ENCODE results near the gene MMP24. TPM values are rescaled to one million over a fixed set of nuclear protein-coding genes. Genes with fewer than 3 reads are reported as not detected.

Gene MMP24
- total RNA-seq, 1 experiment from 2014 or later, result 7.1 TPM

- DNase-seq (ENCODE audit: low read depth, low spot score) (no peak), ATAC-seq (no peak)
- Histone ChIP-seq H3K36me3 (ENCODE audit: control insufficient read depth, insufficient read depth, low read length) (no peaks in the 10 kb centered on the region), H3K27me3 (ENCODE audit: control insufficient read depth, insufficient read depth, low read length) (no peaks in the 10 kb centered on the region), H3K4me3 (ENCODE audit: low read depth in 2 of 2, low read length in 2 of 2) (no peak overlapping the region), H3K9me3 (ENCODE audit: control insufficient read depth, insufficient read depth, low read depth, low read length) (no peaks in the 10 kb centered on the region), H3K4me1 (ENCODE audit: control insufficient read depth, insufficient read depth, low read length) (no peaks in the 10 kb centered on the region), H3K27ac (ENCODE audit: low read length) (no peak overlapping the region)
- CTCF ChIA-PET, result no interaction called here
- in situ Hi-C loops (cut with HindIII; ENCODE audit: low pct_unique_long_range_greater_than_20kb, low sequenced_read_pairs) (no loop called here), intact Hi-C loops (cut with micrococcal nuclease; ENCODE audit: unreplicated experiment) (no loop called here)
- POLR2A ChIA-PET, result interaction anchor here (0.7 kb wide), 1 partner anchor 45 kb away, joined by 5 read pairs; no protein-coding TSS in a partner anchor
- TF ChIP-seq, protein P1, sequence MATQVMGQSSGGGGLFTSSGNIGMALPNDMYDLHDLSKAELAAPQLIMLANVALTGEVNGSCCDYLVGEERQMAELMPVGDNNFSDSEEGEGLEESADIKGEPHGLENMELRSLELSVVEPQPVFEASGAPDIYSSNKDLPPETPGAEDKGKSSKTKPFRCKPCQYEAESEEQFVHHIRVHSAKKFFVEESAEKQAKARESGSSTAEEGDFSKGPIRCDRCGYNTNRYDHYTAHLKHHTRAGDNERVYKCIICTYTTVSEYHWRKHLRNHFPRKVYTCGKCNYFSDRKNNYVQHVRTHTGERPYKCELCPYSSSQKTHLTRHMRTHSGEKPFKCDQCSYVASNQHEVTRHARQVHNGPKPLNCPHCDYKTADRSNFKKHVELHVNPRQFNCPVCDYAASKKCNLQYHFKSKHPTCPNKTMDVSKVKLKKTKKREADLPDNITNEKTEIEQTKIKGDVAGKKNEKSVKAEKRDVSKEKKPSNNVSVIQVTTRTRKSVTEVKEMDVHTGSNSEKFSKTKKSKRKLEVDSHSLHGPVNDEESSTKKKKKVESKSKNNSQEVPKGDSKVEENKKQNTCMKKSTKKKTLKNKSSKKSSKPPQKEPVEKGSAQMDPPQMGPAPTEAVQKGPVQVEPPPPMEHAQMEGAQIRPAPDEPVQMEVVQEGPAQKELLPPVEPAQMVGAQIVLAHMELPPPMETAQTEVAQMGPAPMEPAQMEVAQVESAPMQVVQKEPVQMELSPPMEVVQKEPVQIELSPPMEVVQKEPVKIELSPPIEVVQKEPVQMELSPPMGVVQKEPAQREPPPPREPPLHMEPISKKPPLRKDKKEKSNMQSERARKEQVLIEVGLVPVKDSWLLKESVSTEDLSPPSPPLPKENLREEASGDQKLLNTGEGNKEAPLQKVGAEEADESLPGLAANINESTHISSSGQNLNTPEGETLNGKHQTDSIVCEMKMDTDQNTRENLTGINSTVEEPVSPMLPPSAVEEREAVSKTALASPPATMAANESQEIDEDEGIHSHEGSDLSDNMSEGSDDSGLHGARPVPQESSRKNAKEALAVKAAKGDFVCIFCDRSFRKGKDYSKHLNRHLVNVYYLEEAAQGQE (IDR thresholded peaks at IDR 0.05; ENCODE audit: insufficient read depth in 1 of 2, low read depth in 2 of 2, low read length in 1 of 2), result no peak
- TF ChIP-seq POLR2AphosphoS5 (IDR thresholded peaks at IDR 0.05; ENCODE audit: low read depth, low read length), result no peak
- TF ChIP-seq, protein P2, sequence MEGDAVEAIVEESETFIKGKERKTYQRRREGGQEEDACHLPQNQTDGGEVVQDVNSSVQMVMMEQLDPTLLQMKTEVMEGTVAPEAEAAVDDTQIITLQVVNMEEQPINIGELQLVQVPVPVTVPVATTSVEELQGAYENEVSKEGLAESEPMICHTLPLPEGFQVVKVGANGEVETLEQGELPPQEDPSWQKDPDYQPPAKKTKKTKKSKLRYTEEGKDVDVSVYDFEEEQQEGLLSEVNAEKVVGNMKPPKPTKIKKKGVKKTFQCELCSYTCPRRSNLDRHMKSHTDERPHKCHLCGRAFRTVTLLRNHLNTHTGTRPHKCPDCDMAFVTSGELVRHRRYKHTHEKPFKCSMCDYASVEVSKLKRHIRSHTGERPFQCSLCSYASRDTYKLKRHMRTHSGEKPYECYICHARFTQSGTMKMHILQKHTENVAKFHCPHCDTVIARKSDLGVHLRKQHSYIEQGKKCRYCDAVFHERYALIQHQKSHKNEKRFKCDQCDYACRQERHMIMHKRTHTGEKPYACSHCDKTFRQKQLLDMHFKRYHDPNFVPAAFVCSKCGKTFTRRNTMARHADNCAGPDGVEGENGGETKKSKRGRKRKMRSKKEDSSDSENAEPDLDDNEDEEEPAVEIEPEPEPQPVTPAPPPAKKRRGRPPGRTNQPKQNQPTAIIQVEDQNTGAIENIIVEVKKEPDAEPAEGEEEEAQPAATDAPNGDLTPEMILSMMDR (IDR thresholded peaks at IDR 0.05), result no peak
- no peak for TF ChIP-seq TCF7L2 (IDR thresholded peaks at IDR 0.05; ENCODE audit: low read depth, low read length)
- no peak for TF ChIP-seq SIN3A (IDR thresholded peaks at IDR 0.05; ENCODE audit: borderline replicate concordance, insufficient read depth, low read depth, low read length)
- BruUV-seq (replicated peaks), result no TSS peak
Measured at GRCh38 chr20:35295058-35295457, 68.6 kb downstream of the MMP24 start.

DNA sequence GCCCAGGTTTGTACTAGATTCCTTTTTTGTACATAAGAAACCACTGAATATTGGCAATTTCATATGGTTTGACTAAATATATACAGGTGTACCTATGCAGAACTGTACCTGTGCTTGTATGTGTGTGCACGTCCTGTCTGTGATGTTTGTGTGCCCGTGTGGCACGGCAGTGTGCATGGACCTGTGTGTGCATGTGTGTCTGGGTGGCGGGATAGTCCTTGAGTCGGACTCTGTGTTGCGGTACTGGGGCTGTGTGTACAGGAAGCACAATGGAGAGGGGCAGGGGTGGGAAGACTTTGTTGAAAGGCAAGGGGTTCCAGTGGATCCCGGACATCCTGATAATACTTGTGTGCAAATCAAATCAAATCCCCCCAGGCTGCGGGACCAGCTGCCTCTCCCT, 69.2 kb downstream of the MMP24 start:
- intact Hi-C loops (cut with micrococcal nuclease; ENCODE audit: unreplicated experiment) (no loop called here), in situ Hi-C loops (cut with HindIII; ENCODE audit: low pct_unique_long_range_greater_than_20kb, low sequenced_read_pairs) (no loop called here)
- CTCF ChIA-PET, result no interaction called here
- Histone ChIP-seq H3K27ac (ENCODE audit: low read length) (no peak overlapping the region), H3K36me3 (ENCODE audit: control insufficient read depth, insufficient read depth, low read length) (no peaks in the 10 kb centered on the region), H3K9me3 (ENCODE audit: control insufficient read depth, insufficient read depth, low read depth, low read length) (no peaks in the 10 kb centered on the region), H3K4me3 (ENCODE audit: low read depth in 2 of 2, low read length in 2 of 2) (no peak overlapping the region), H3K27me3 (ENCODE audit: control insufficient read depth, insufficient read depth, low read length) (no peaks in the 10 kb centered on the region), H3K4me1 (ENCODE audit: control insufficient read depth, insufficient read depth, low read length) (no peaks in the 10 kb centered on the region)
- ATAC-seq, result no peak
- POLR2A ChIA-PET, result interaction anchor here (0.7 kb wide), 1 partner anchor 46 kb away, joined by 5 read pairs; no protein-coding TSS in a partner anchor
- BruUV-seq (replicated peaks), result no TSS peak
- TF ChIP-seq, protein P1 (IDR thresholded peaks at IDR 0.05; ENCODE audit: insufficient read depth in 1 of 2, low read depth in 2 of 2, low read length in 1 of 2), result no peak
- TF ChIP-seq POLR2AphosphoS5 (IDR thresholded peaks at IDR 0.05; ENCODE audit: low read depth, low read length), result no peak
- TF ChIP-seq TCF7L2 (IDR thresholded peaks at IDR 0.05; ENCODE audit: low read depth, low read length), result no peak
- no peak for TF ChIP-seq SIN3A (IDR thresholded peaks at IDR 0.05; ENCODE audit: borderline replicate concordance, insufficient read depth, low read depth, low read length)
- TF ChIP-seq, protein P2 (IDR thresholded peaks at IDR 0.05), result no peak
- DNase-seq (ENCODE audit: low read depth, low spot score), result no peak

All from Panc1 (cell line).